Fibroblast of peridontal ligament (primary cell): ENCODE data around the gene H3-3A.
A peak's percentile ranks its signal among the peaks of the same experiment; 100 is the strongest.

Experiments used
- DNase-seq: peaks from one replicate; pipeline ENCODE4 v3.0.0-alpha.2; 2010; ENCODE audit errors: extremely low read depth

The H3-3A gene

GRCh38 chr1:226054519-226055327, 7.8 kb upstream of the H3-3A start:
- no peak for DNase-seq

- no peak for DNase-seq
These were observed 2.8 kb upstream of the H3-3A start for GRCh38 chr1:226059709-226060108.

GRCh38 chr1:226060427-226060826, 2.1 kb upstream of the H3-3A start:
- DNase-seq = no peak

GRCh38 chr1:226061068-226061840, 1.3 kb upstream of the H3-3A start:
- peak; percentile 24 for DNase-seq

- peak; percentile 56 for DNase-seq
These were observed 517 bp upstream of the H3-3A start for GRCh38 chr1:226061841-226062557.

GRCh38 chr1:226063224-226063976, 884 bp downstream of the H3-3A start:
- DNase-seq = peak; percentile 54

GRCh38 chr1:226063977-226064815, 1.7 kb downstream of the H3-3A start:
- DNase-seq = peak; percentile 35

- peak; percentile 78 for DNase-seq
These were observed 2.3 kb downstream of the H3-3A start for GRCh38 chr1:226064816-226065248.

GRCh38 chr1:226066415-226067078, 4.0 kb downstream of the H3-3A start:
- DNase-seq = peak; percentile 41

GRCh38 chr1:226069811-226070489, 7.4 kb downstream of the H3-3A start:
- DNase-seq = no peak

- DNase-seq = no peak
These were observed 9.8 kb downstream of the H3-3A start for GRCh38 chr1:226072347-226072746.

- DNase-seq = no peak
These were observed 10.9 kb downstream of the H3-3A start for GRCh38 chr1:226073184-226073950.

- no peak for DNase-seq
These were observed 11.5 kb downstream of the H3-3A start for GRCh38 chr1:226074046-226074445.

GRCh38 chr1:226076378-226076777, 13.9 kb downstream of the H3-3A start:
- no peak for DNase-seq

- no peak for DNase-seq
These were observed 15.9 kb downstream of the H3-3A start for GRCh38 chr1:226078374-226078773.

- DNase-seq = no peak
These were observed 20.0 kb downstream of the H3-3A start for GRCh38 chr1:226082587-226082917.

GRCh38 chr1:226082959-226083301, 20.4 kb downstream of the H3-3A start:
- DNase-seq = peak; percentile 30

- peak; percentile 70 for DNase-seq
These were observed 21.0 kb downstream of the H3-3A start for GRCh38 chr1:226083302-226084101.
